ENCODE results near the gene GLP2R. TPM values are rescaled to one million over a fixed set of nuclear protein-coding genes. Genes with fewer than 3 reads are reported as not detected.
"Not testable (repeated sequence)": the region's sequence is repeated elsewhere in the genome, so short reads cannot be mapped to it uniquely, and the experiment has no call there.

The GLP2R gene
- not detected for total RNA-seq

- no peak for DNase-seq
These were observed at the start of gene GLP2R for GRCh38 chr17:9825641-9826150. Gene GLP2R (plus strand): TSS chr17:9825924. CDS start chr17:9826064, 140 bp downstream.

- DNase-seq: no peak
These were observed 48.8 kb upstream of the GLP2R start for GRCh38 chr17:9776911-9777310.

- DNase-seq: no peak
These were observed 45.2 kb upstream of the GLP2R start for GRCh38 chr17:9780552-9780951.

- no peak for DNase-seq
These were observed 42.7 kb upstream of the GLP2R start for GRCh38 chr17:9783050-9783449.

GRCh38 chr17:9783465-9783864 lies 42.3 kb upstream of the GLP2R start:
- DNase-seq: not testable (repeated sequence)

GRCh38 chr17:9784544-9784943 lies 41.2 kb upstream of the GLP2R start:
- no peak for DNase-seq

GRCh38 chr17:9788601-9789000 lies 37.1 kb upstream of the GLP2R start:
- DNase-seq: no peak

- DNase-seq: no peak
These were observed 35.4 kb upstream of the GLP2R start for GRCh38 chr17:9790316-9790715.

GRCh38 chr17:9790889-9791876 lies 34.5 kb upstream of the GLP2R start, which contains the start of gene DHRS7C:
Gene DHRS7C (minus strand): TSS chr17:9791592. CDS start chr17:9791284, 308 bp downstream.
- no peak for DNase-seq

- DNase-seq: no peak
These were observed 33.4 kb upstream of the GLP2R start for GRCh38 chr17:9792181-9792840.

- DNase-seq: no peak
These were observed 27.7 kb upstream of the GLP2R start for GRCh38 chr17:9798008-9798407.

- DNase-seq: no peak
These were observed 27.0 kb upstream of the GLP2R start for GRCh38 chr17:9798724-9799123.

GRCh38 chr17:9801505-9801904 lies 24.2 kb upstream of the GLP2R start:
- DNase-seq: no peak

- no peak for DNase-seq
These were observed 23.4 kb upstream of the GLP2R start for GRCh38 chr17:9802294-9802693.

GRCh38 chr17:9802697-9803096 lies 23.0 kb upstream of the GLP2R start:
- DNase-seq: no peak

GRCh38 chr17:9805769-9806168 lies 20.0 kb upstream of the GLP2R start:
- no peak for DNase-seq

GRCh38 chr17:9806699-9807098 lies 19.0 kb upstream of the GLP2R start:
- no peak for DNase-seq

- DNase-seq: no peak
These were observed 16.3 kb upstream of the GLP2R start for GRCh38 chr17:9809409-9809808.

GRCh38 chr17:9810100-9810949 lies 15.4 kb upstream of the GLP2R start:
- no peak for DNase-seq

GRCh38 chr17:9811086-9811485 lies 14.6 kb upstream of the GLP2R start:
- no peak for DNase-seq

- no peak for DNase-seq
These were observed 14.2 kb upstream of the GLP2R start for GRCh38 chr17:9811537-9811936.

GRCh38 chr17:9813166-9813565 lies 12.6 kb upstream of the GLP2R start:
- DNase-seq: no peak
